Keratinocyte (primary cell): Measurements from ENCODE around the gene USP53. TPM values are rescaled to one million over a fixed set of nuclear protein-coding genes. Genes with fewer than 3 reads are reported as not detected.

Source experiments
- DNase-seq: peaks from one replicate; pipeline ENCODE4 v3.0.0-alpha.2; 2011; ENCODE audit warnings: low read depth, missing footprints, low spot score
- FAIRE-seq: peaks from 2 replicates; lab custom pipeline; 2011; peaks lifted over from hg19 to GRCh38; lab: Jason Lieb, UNC
- H2AFZ ChIP-seq: 2 replicates; pipeline ENCODE4 v1.6.0; 2012; ENCODE audit warnings: low read length, control low read depth, inconsistent platforms; ENCODE audit not compliant: control insufficient read depth
- H3K27ac ChIP-seq: 2 replicates; pipeline ENCODE4 v1.5.1; 2011; ENCODE audit warnings: low read length; ENCODE audit not compliant: control insufficient read depth, insufficient read depth
- H3K27me3 ChIP-seq: 3 replicates; pipeline ENCODE4 v1.6.0; 2011; ENCODE audit warnings: low read length; ENCODE audit not compliant: control insufficient read depth, insufficient read depth; ENCODE audit errors: extremely low read depth
- H3K36me3 ChIP-seq, 2 experiments: 2 replicates in 1 of 2; 3 replicates in 1 of 2; pipeline ENCODE4 v1.5.1; 2011; ENCODE audit warnings: low read length in 2 of 2, mild to moderate bottlenecking in 1 of 2; ENCODE audit not compliant: control insufficient read depth in 2 of 2, insufficient read depth in 2 of 2; ENCODE audit errors: extremely low read depth in 1 of 2
- H3K4me1 ChIP-seq: 3 replicates; pipeline ENCODE4 v1.5.1; 2011; ENCODE audit warnings: low read length; ENCODE audit not compliant: control insufficient read depth, insufficient read depth; ENCODE audit errors: extremely low read depth
- H3K4me2 ChIP-seq: 3 replicates; pipeline ENCODE4 v1.6.0; 2011; ENCODE audit warnings: low read depth, low read length; ENCODE audit not compliant: control insufficient read depth, insufficient read depth; ENCODE audit errors: extremely low read depth
- H3K4me3 ChIP-seq, 3 experiments: fragments of 200-600 bp in 1 of 3; sonication (generic) in 1 of 3; 2 replicates in 2 of 3; 3 replicates in 1 of 3; pipeline ENCODE4 v1.5.1; 2011 to 2016; ENCODE audit warnings: low read length in 3 of 3, mild to moderate bottlenecking in 3 of 3, control low read depth in 2 of 3, inconsistent platforms in 1 of 3, low read depth in 1 of 3, mixed read lengths in 1 of 3, mixed run types in 1 of 3, moderate library complexity in 1 of 3; ENCODE audit not compliant: control insufficient read depth in 2 of 3, insufficient read depth in 2 of 3; ENCODE audit errors: extremely low read depth in 1 of 3
- H3K79me2 ChIP-seq: 2 replicates; pipeline ENCODE4 v1.6.0; 2012; ENCODE audit warnings: low read length; ENCODE audit not compliant: control insufficient read depth, insufficient read depth
- H3K9ac ChIP-seq: 3 replicates; pipeline ENCODE4 v1.6.0; 2011; ENCODE audit warnings: low read length; ENCODE audit not compliant: control insufficient read depth, insufficient read depth; ENCODE audit errors: extremely low read depth
- H3K9me1 ChIP-seq: 3 replicates; pipeline ENCODE4 v1.6.0; 2011; ENCODE audit warnings: low read length; ENCODE audit not compliant: control insufficient read depth, insufficient read depth; ENCODE audit errors: extremely low read depth
- H3K9me3 ChIP-seq: 2 replicates; pipeline ENCODE4 v1.5.1; 2012; ENCODE audit warnings: low read depth, low read length; ENCODE audit not compliant: control insufficient read depth
- H4K20me1 ChIP-seq: 3 replicates; pipeline ENCODE4 v1.6.0; 2011; ENCODE audit warnings: low read length; ENCODE audit not compliant: control insufficient read depth, insufficient read depth; ENCODE audit errors: extremely low read depth
- CTCF ChIP-seq, 3 experiments: IDR thresholded peaks in 1 of 3; conservative IDR thresholded peaks in 1 of 3; optimal IDR thresholded peaks in 1 of 3; 2 replicates in 2 of 3; 3 replicates in 1 of 3; pipeline versions ENCODE3 to v1.5.1; 2011; ENCODE audit warnings: low read length in 3 of 3, mild to moderate bottlenecking in 3 of 3, moderate library complexity in 2 of 3, control low read depth in 1 of 3, inconsistent platforms in 1 of 3; ENCODE audit not compliant: insufficient read depth in 2 of 3; ENCODE audit errors: extremely low read depth in 1 of 3
- EZH2 ChIP-seq: IDR thresholded peaks from one replicate; pipeline ENCODE4 v1.6.1; 2012; ENCODE audit warnings: inconsistent platforms, mild to moderate bottlenecking, low read length, moderate library complexity
- dilution Hi-C: fragments of 300-500 bp; cut with MboI; formaldehyde crosslinking; loops from one replicate; pipeline ENCODE4 v1.7.0; 2020; ENCODE audit warnings: low sequenced_read_pairs; ENCODE audit not compliant: extremely low pct_ligation_motif_present
- polyA plus RNA-seq, 5 experiments: library from polyadenylated mRNA; depleted of rRNA in 3 of 5; stranded (reverse) in 3 of 5; stranded (forward) in 1 of 5; unstranded in 1 of 5; fragments of >200 nt; gene quantifications; 1 replicate in 1 of 5; 2 replicates in 3 of 5; 3 replicates in 1 of 5; pipeline versions ENCODE4 v1.2.1 to v1.2.3, GENCODE V29; 2011 to 2012; ENCODE audit warnings: missing spikeins in 2 of 5, low read depth in 1 of 5, low replicate concordance in 1 of 5

The USP53 gene
- polyA plus RNA-seq, 1 donor (not counting 4 experiments of a cell fraction or from before 2014, with no cell fraction given), result 29.0 TPM

GRCh38 chr4:119281393-119281792, 68.9 kb downstream of the USP53 start:
- Histone ChIP-seq H3K36me3 (peaks cover 0 to 5% of the 10 kb centered on the region in 2 experiments), H3K79me2 (peaks cover 14% of the 10 kb centered on the region), H3K27me3 (no peaks in the 10 kb centered on the region), H3K9me1 (no peaks in the 10 kb centered on the region), H3K9ac (no peak overlapping the region), H3K4me1 (peaks cover 9% of the 10 kb centered on the region), H4K20me1 (no peaks in the 10 kb centered on the region), H3K27ac (no peak overlapping the region), H2AFZ (no peak overlapping the region), H3K9me3 (no peaks in the 10 kb centered on the region), H3K4me2 (no peak overlapping the region), H3K4me3 (no peak overlapping the region)
- DNase-seq (no peak), FAIRE-seq (no peak)
- TF ChIP-seq EZH2 (no peak), CTCF (optimal IDR thresholded peaks at IDR 0.05 in 1 of 3, IDR thresholded peaks at IDR 0.05 in 1 of 3, conservative IDR thresholded peaks at IDR 0.05 in 1 of 3; ENCODE audit: extremely low read depth in 1 of 3, insufficient read depth in 2 of 3, low read length in 3 of 3) (no peak)
- dilution Hi-C loops, result no loop called here

- Histone ChIP-seq H2AFZ (peak overlapping the region; percentile 1), H3K79me2 (peaks cover 16% of the 10 kb centered on the region), H3K9me1 (no peaks in the 10 kb centered on the region), H3K9ac (no peak overlapping the region), H3K27me3 (no peaks in the 10 kb centered on the region), H3K4me3 (peak overlapping the region in 2 of 3 experiments; percentile 13 to 17), H4K20me1 (no peaks in the 10 kb centered on the region), H3K36me3 (peaks cover 0 to 7% of the 10 kb centered on the region in 2 experiments), H3K9me3 (no peaks in the 10 kb centered on the region), H3K4me2 (peak overlapping the region; percentile 55), H3K27ac (peak overlapping the region; percentile 11), H3K4me1 (peaks cover 9% of the 10 kb centered on the region)
- dilution Hi-C loops, result no loop called here
- no peak for DNase-seq
- FAIRE-seq, result peak; percentile 51
- TF ChIP-seq EZH2 (no peak), CTCF (optimal IDR thresholded peaks at IDR 0.05 in 1 of 3, IDR thresholded peaks at IDR 0.05 in 1 of 3, conservative IDR thresholded peaks at IDR 0.05 in 1 of 3; ENCODE audit: extremely low read depth in 1 of 3, insufficient read depth in 2 of 3, low read length in 3 of 3) (no peak)
Observed at GRCh38 chr4:119284876-119285780, 72.6 kb downstream of the USP53 start.
